Naive thymus-derived CD4-positive, alpha-beta T cell (primary cell): ENCODE results near the gene PCDHAC1. TPM values are rescaled to one million over a fixed set of nuclear protein-coding genes. Genes with fewer than 3 reads are reported as not detected.

Source experiments
- ATAC-seq: fragments of 150-1000 bp; cut with Tn5 transposase; 2 replicates; pipeline ENCODE4 v1.10.0; 2021; ENCODE audit warnings: mild to moderate bottlenecking, moderate library complexity
- CTCF ChIA-PET: fragments of 350-600 bp; sonication (Branson Sonifier 250); formaldehyde crosslinking; loops from one replicate; lab custom pipeline; 2021; ENCODE audit warnings: antibody characterized with exemption; lab: Charles Lee
- POLR2A ChIA-PET: fragments of 350-600 bp; sonication (Branson Sonifier 250); formaldehyde crosslinking; loops from one replicate; lab custom pipeline; 2021; ENCODE audit warnings: antibody characterized with exemption, inconsistent platforms; lab: Charles Lee
- DNase-seq, 9 donors: peaks; one replicate each; pipeline versions ENCODE4 v3.0.0 to v3.0.0-alpha.2; 2020 to 2022; ENCODE audit warnings: mixed read lengths in 1 of 9
- H3K27ac ChIP-seq: one replicate; pipeline ENCODE4 v1.7.0; 2013; ENCODE audit warnings: mild to moderate bottlenecking, low read depth, low read length, moderate library complexity
- H3K27me3 ChIP-seq, 2 donors: one replicate each; pipeline ENCODE4 v1.7.0; 2013; ENCODE audit warnings: low read length in 2 of 2, mild to moderate bottlenecking in 2 of 2, moderate library complexity in 2 of 2; ENCODE audit not compliant: control insufficient read depth in 2 of 2, insufficient read depth in 2 of 2
- H3K36me3 ChIP-seq, 3 experiments: 1 replicate in 2 of 3; 2 replicates in 1 of 3; pipeline ENCODE4 v1.7.0; 2013; ENCODE audit warnings: low read length in 3 of 3, mild to moderate bottlenecking in 3 of 3, moderate library complexity in 1 of 3; ENCODE audit not compliant: insufficient read depth in 3 of 3, control insufficient read depth in 2 of 3
- H3K4me1 ChIP-seq, 2 donors: one replicate each; pipeline ENCODE4 v1.7.0; 2013; ENCODE audit warnings: low read length in 2 of 2, mild to moderate bottlenecking in 2 of 2, moderate library complexity in 1 of 2; ENCODE audit not compliant: control insufficient read depth in 2 of 2, insufficient read depth in 2 of 2
- H3K4me3 ChIP-seq: 2 replicates; pipeline ENCODE4 v1.7.0; 2013; ENCODE audit warnings: mild to moderate bottlenecking, low read length
- H3K9me3 ChIP-seq, 3 experiments: 1 replicate in 2 of 3; 2 replicates in 1 of 3; pipeline ENCODE4 v1.7.0; 2013; ENCODE audit warnings: low read length in 3 of 3; ENCODE audit not compliant: control insufficient read depth in 2 of 3
- H3K27ac Mint-ChIP-seq, 9 donors: one replicate each; pipeline ENCODE4 v1.8.0; 2020 to 2022; ENCODE audit warnings: mixed read lengths in 9 of 9, mild to moderate bottlenecking in 8 of 9, moderate library complexity in 5 of 9, inconsistent platforms in 2 of 9
- H3K27me3 Mint-ChIP-seq, 5 donors: one replicate each; pipeline ENCODE4 v1.8.0; 2021 to 2022; ENCODE audit warnings: mixed read lengths in 5 of 5, mild to moderate bottlenecking in 1 of 5
- H3K36me3 Mint-ChIP-seq, 5 donors: one replicate each; pipeline ENCODE4 v1.8.0; 2020 to 2022; ENCODE audit warnings: mixed read lengths in 5 of 5, mild to moderate bottlenecking in 3 of 5, inconsistent platforms in 1 of 5
- H3K4me1 Mint-ChIP-seq, 7 donors: one replicate each; pipeline ENCODE4 v1.8.0; 2020 to 2022; ENCODE audit warnings: mixed read lengths in 7 of 7, mild to moderate bottlenecking in 3 of 7, inconsistent platforms in 1 of 7
- H3K4me3 Mint-ChIP-seq, 10 donors: one replicate each; pipeline ENCODE4 v1.8.0; 2020 to 2022; ENCODE audit warnings: mild to moderate bottlenecking in 10 of 10, mixed read lengths in 10 of 10, moderate library complexity in 6 of 10, inconsistent platforms in 2 of 10
- H3K9me3 Mint-ChIP-seq, 11 donors: one replicate each; pipeline ENCODE4 v1.8.0; 2020 to 2022; ENCODE audit warnings: mixed read lengths in 11 of 11, mild to moderate bottlenecking in 4 of 11, inconsistent platforms in 1 of 11, moderate library complexity in 1 of 11
- intact Hi-C, 2 donors: fragments of 100-400 bp; cut with micrococcal nuclease; formaldehyde crosslinking; loops; one replicate each; pipeline ENCODE4 v1.15.1; 2023
- polyA plus RNA-seq, 2 donors: library from polyadenylated mRNA; unstranded; fragments of 300-500 nt; fragmentation: Illumina TruSeq; gene quantifications; one replicate each; pipeline ENCODE4 v1.2.3, GENCODE V29; 2021
- total RNA-seq, 6 experiments: library from RNA in 5 of 6; stranded (reverse) in 5 of 6; gene quantifications; 1 replicate in 5 of 6; 2 replicates in 1 of 6; pipeline ENCODE4 v1.2.3 and lab custom pipeline; 2021 to 2026

The PCDHAC1 gene
- total and polyA plus RNA-seq, 7 experiments from 2014 or later: not detected

- Mint-ChIP-seq H3K27me3 (peaks cover 0 to 30% (median 22%) of the 10 kb centered on the region in 5 donors), H3K27ac (no peak overlapping the region), H3K4me1 (no peaks in the 10 kb centered on the region), H3K9me3 (peaks cover 0 to 10% (median 2%) of the 10 kb centered on the region in 11 donors), H3K36me3 (no peaks in the 10 kb centered on the region), H3K4me3 (no peak overlapping the region)
- DNase-seq (no peak), ATAC-seq (no peak)
- no peaks in the 10 kb centered on the region for H3K36me3 ChIP-seq
- no peak overlapping the region for H3K4me3 ChIP-seq
- ChIA-PET CTCF (no interaction called here), POLR2A (no interaction called here)
- no peak overlapping the region for H3K27ac ChIP-seq
- H3K9me3 ChIP-seq: no peaks in the 10 kb centered on the region
- no peaks in the 10 kb centered on the region for H3K27me3 ChIP-seq
- intact Hi-C loops: no loop called here
- H3K4me1 ChIP-seq: no peaks in the 10 kb centered on the region
Observed at GRCh38 chr5:140978983-140979382, 52.9 kb downstream of the PCDHAC1 start.

Other genes starting within 250 kb of the PCDHAC1 start
- 10 to 100 TPM; 48.7 to 85.7 (median 68.5) TPM for gene HARS1, start 234.9 kb upstream of the PCDHAC1 start, total RNA-seq
- gene HARS1, start 234.9 kb upstream of the PCDHAC1 start, polyA plus RNA-seq: 10 to 100 TPM; 62.2 to 68.8 TPM
- gene HARS2, start 234.8 kb upstream of the PCDHAC1 start, total RNA-seq: 10 to 100 TPM; 25.4 to 59.6 (median 38.8) TPM
- 10 to 100 TPM; 23.5 to 30.7 TPM for gene HARS2, start 234.8 kb upstream of the PCDHAC1 start, polyA plus RNA-seq
- 10 to 100 TPM; 37.7 to 63.0 (median 55.1) TPM for gene ZMAT2, start 225.9 kb upstream of the PCDHAC1 start, total RNA-seq
- gene ZMAT2, start 225.9 kb upstream of the PCDHAC1 start, polyA plus RNA-seq: 10 to 100 TPM; 75.1 to 76.4 TPM
- gene PCDHA1, start 140.2 kb upstream of the PCDHAC1 start, total RNA-seq: not detected
- not detected for gene PCDHA1, start 140.2 kb upstream of the PCDHAC1 start, polyA plus RNA-seq
- gene PCDHA2, start 131.4 kb upstream of the PCDHAC1 start, total RNA-seq: not detected
- not detected for gene PCDHA2, start 131.4 kb upstream of the PCDHAC1 start, polyA plus RNA-seq
- not detected for gene PCDHA3, start 125.2 kb upstream of the PCDHAC1 start, total RNA-seq
- gene PCDHA3, start 125.2 kb upstream of the PCDHAC1 start, polyA plus RNA-seq: not detected
- gene PCDHA4, start 119.2 kb upstream of the PCDHAC1 start, total RNA-seq: not detected
- gene PCDHA4, start 119.2 kb upstream of the PCDHAC1 start, polyA plus RNA-seq: not detected
- not detected for gene PCDHA5, start 104.7 kb upstream of the PCDHAC1 start, total RNA-seq
- gene PCDHA5, start 104.7 kb upstream of the PCDHAC1 start, polyA plus RNA-seq: not detected
- not detected for gene PCDHA6, start 98.3 kb upstream of the PCDHAC1 start, total RNA-seq
- not detected for gene PCDHA6, start 98.3 kb upstream of the PCDHAC1 start, polyA plus RNA-seq
- gene PCDHA7, start 92.0 kb upstream of the PCDHAC1 start, total RNA-seq: not detected
- not detected for gene PCDHA7, start 92.0 kb upstream of the PCDHAC1 start, polyA plus RNA-seq
- not detected for gene PCDHA8, start 85.1 kb upstream of the PCDHAC1 start, total RNA-seq
- not detected for gene PCDHA8, start 85.1 kb upstream of the PCDHAC1 start, polyA plus RNA-seq
- not detected for gene PCDHA9, start 77.9 kb upstream of the PCDHAC1 start, total RNA-seq
- gene PCDHA9, start 77.9 kb upstream of the PCDHAC1 start, polyA plus RNA-seq: not detected
- gene PCDHA10, start 70.4 kb upstream of the PCDHAC1 start, total RNA-seq: not detected
- gene PCDHA10, start 70.4 kb upstream of the PCDHAC1 start, polyA plus RNA-seq: not detected
- gene PCDHA11, start 57.3 kb upstream of the PCDHAC1 start, total RNA-seq: not detected
- gene PCDHA11, start 57.3 kb upstream of the PCDHAC1 start, polyA plus RNA-seq: not detected
- not detected for gene PCDHA12, start 51.0 kb upstream of the PCDHAC1 start, total RNA-seq
- not detected for gene PCDHA12, start 51.0 kb upstream of the PCDHAC1 start, polyA plus RNA-seq
- gene PCDHA13, start 44.2 kb upstream of the PCDHAC1 start, total RNA-seq: not detected
- gene PCDHA13, start 44.2 kb upstream of the PCDHAC1 start, polyA plus RNA-seq: not detected
- gene PCDHAC2, start 40.2 kb downstream of the PCDHAC1 start, total RNA-seq: not detected
- not detected for gene PCDHAC2, start 40.2 kb downstream of the PCDHAC1 start, polyA plus RNA-seq
- not detected for gene PCDHB1, start 125.1 kb downstream of the PCDHAC1 start, total RNA-seq
- gene PCDHB1, start 125.1 kb downstream of the PCDHAC1 start, polyA plus RNA-seq: not detected
- under 1 TPM in 4 of 5 experiments, not detected in 1; 0.34 to 0.97 (median 0.72) TPM for gene PCDHB2, start 168.3 kb downstream of the PCDHAC1 start, total RNA-seq
- gene PCDHB2, start 168.3 kb downstream of the PCDHAC1 start, polyA plus RNA-seq: not detected
- not detected for gene PCDHB3, start 174.2 kb downstream of the PCDHAC1 start, total RNA-seq
- not detected for gene PCDHB3, start 174.2 kb downstream of the PCDHAC1 start, polyA plus RNA-seq
- under 1 TPM in 1 of 5 experiments, not detected in 4; 0.19 TPM for gene PCDHB4, start 195.5 kb downstream of the PCDHAC1 start, total RNA-seq
- not detected for gene PCDHB4, start 195.5 kb downstream of the PCDHAC1 start, polyA plus RNA-seq
- gene PCDHB5, start 208.9 kb downstream of the PCDHAC1 start, total RNA-seq: under 1 TPM in 4 of 5 experiments, not detected in 1; 0.11 to 0.41 (median 0.33) TPM
- gene PCDHB5, start 208.9 kb downstream of the PCDHAC1 start, polyA plus RNA-seq: not detected
- gene PCDHB6, start 223.8 kb downstream of the PCDHAC1 start, total RNA-seq: not detected
- gene PCDHB6, start 223.8 kb downstream of the PCDHAC1 start, polyA plus RNA-seq: not detected
- not detected for gene PCDHB7, start 246.3 kb downstream of the PCDHAC1 start, total RNA-seq
- not detected for gene PCDHB7, start 246.3 kb downstream of the PCDHAC1 start, polyA plus RNA-seq